ENCODE results near the gene ZFPL1.

Gene ZFPL1

GRCh38 chr11:65083834-65084597 is at the start of gene ZFPL1, which contains the start of gene CDCA5:
ZFPL1 (plus strand) TSS chr11:65084222; CDS start chr11:65084699, 477 bp downstream.
CDCA5 (minus strand) TSS chr11:65084040; CDS start chr11:65083978, 62 bp downstream.
- peak; percentile 97 for DNase-seq

GRCh38 chr11:65034423-65034822 is 49.6 kb upstream of the ZFPL1 start:
- DNase-seq: no peak

GRCh38 chr11:65035579-65035978 is 48.4 kb upstream of the ZFPL1 start:
- DNase-seq: no peak

- DNase-seq: no peak
These were observed 47.1 kb upstream of the ZFPL1 start for GRCh38 chr11:65036931-65037330.

GRCh38 chr11:65040520-65040846 is 43.5 kb upstream of the ZFPL1 start:
- DNase-seq: no peak

- peak; percentile 87 to 90 for DNase-seq
These were observed 43.0 kb upstream of the ZFPL1 start, which contains the start of gene SAC3D1 for GRCh38 chr11:65040847-65041622. SAC3D1 (plus strand) TSS chr11:65041210; CDS start chr11:65041293, 83 bp downstream.

GRCh38 chr11:65042891-65043290 is 41.1 kb upstream of the ZFPL1 start:
- no peak for DNase-seq

GRCh38 chr11:65043881-65044501 is 40.0 kb upstream of the ZFPL1 start:
- no peak for DNase-seq

GRCh38 chr11:65045061-65045460 is 39.0 kb upstream of the ZFPL1 start:
- DNase-seq: no peak

GRCh38 chr11:65045728-65046127 is 38.3 kb upstream of the ZFPL1 start:
- DNase-seq: no peak

- DNase-seq: peak; percentile 31 to 47
These were observed 36.2 kb upstream of the ZFPL1 start for GRCh38 chr11:65047581-65048422.

GRCh38 chr11:65051398-65051858 is 32.6 kb upstream of the ZFPL1 start:
- DNase-seq: no peak

- DNase-seq: peak; percentile 17 to 35
These were observed 30.1 kb upstream of the ZFPL1 start for GRCh38 chr11:65053827-65054508.

GRCh38 chr11:65055538-65055937 is 28.5 kb upstream of the ZFPL1 start:
- DNase-seq: no peak

- no peak for DNase-seq
These were observed 27.0 kb upstream of the ZFPL1 start for GRCh38 chr11:65056999-65057398.

GRCh38 chr11:65057526-65057925 is 26.5 kb upstream of the ZFPL1 start:
- DNase-seq: no peak

- no peak for DNase-seq
These were observed 26.0 kb upstream of the ZFPL1 start for GRCh38 chr11:65058012-65058411.

GRCh38 chr11:65058419-65059054 is 25.5 kb upstream of the ZFPL1 start, which contains the start of gene NAALADL1:
NAALADL1 (minus strand) TSS chr11:65058553; CDS start chr11:65058521, 32 bp downstream.
- no peak for DNase-seq

- DNase-seq: no peak
These were observed 24.5 kb upstream of the ZFPL1 start for GRCh38 chr11:65059523-65059922.

- no peak for DNase-seq
These were observed 23.8 kb upstream of the ZFPL1 start for GRCh38 chr11:65059959-65060824.

Measured in stimulated activated CD4-positive, alpha-beta T cell treated with anti-CD3 and anti-CD28 coated beads, Interleukin-2, amount 100 ng/mL, for 24 hours (primary cell).